GM19099 (cell line): ENCODE results near the gene HSDL1.

Experiments used
- POLR2A ChIP-seq: IDR thresholded peaks from 3 replicates; pipeline ENCODE4 v1.6.1; 2011; ENCODE audit warnings: low read depth; ENCODE audit not compliant: insufficient read length; ENCODE audit errors: extremely low read depth

Gene HSDL1

GRCh38 chr16:84105301-84105815, 39.6 kb downstream of the HSDL1 start:
- TF ChIP-seq POLR2A: no peak

GRCh38 chr16:84104231-84104630, 40.7 kb downstream of the HSDL1 start:
- TF ChIP-seq POLR2A: no peak

DNA sequence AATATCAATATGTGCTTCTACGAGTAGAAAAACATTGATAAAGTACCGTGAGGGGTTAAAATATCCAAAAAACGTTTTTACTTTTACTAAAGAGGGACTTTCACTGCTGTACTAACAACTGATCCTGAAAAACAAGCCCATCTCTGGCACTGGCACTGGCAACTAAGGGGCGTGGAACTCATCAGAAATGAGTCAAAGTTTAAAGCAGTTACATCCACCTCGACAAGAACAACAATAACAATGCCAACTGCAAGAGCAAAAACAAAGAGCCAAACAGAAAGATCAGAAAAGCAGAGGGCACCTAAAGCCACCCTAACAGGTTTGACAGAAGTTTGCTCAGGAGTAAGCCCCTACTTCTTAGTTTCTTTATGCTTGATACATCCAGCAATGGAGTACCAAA, 41.3 kb downstream of the HSDL1 start:
- TF ChIP-seq POLR2A: no peak

- no peak for TF ChIP-seq POLR2A
These were observed 46.0 kb downstream of the HSDL1 start for GRCh38 chr16:84098939-84099338.

GRCh38 chr16:84096447-84097005, 48.5 kb downstream of the HSDL1 start:
- TF ChIP-seq POLR2A: no peak

DNA sequence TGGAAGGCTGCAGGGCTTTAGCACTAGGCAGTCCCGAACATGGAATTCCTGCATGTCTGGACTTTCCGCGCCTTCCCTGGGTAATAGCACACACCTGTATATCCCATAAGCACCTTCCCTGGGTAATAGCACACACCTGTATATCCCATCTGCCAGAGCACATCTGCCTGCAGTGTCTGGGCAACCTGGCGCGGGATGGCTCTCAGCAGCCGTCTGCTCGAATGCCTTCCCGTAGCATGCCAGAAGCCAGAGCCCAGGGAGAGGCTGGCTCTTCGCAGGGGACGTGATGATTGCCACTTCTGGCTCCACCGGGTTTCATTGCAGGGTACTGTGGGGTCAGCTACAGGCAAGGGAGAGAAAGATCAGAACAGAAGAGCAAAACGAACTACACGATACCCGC, 49.5 kb downstream of the HSDL1 start:
- no peak for TF ChIP-seq POLR2A

- TF ChIP-seq POLR2A: no peak
These were observed 51.1 kb downstream of the HSDL1 start for GRCh38 chr16:84093879-84094270.

GRCh38 chr16:84093120-84093878, 51.7 kb downstream of the HSDL1 start:
- TF ChIP-seq POLR2A: no peak

DNA sequence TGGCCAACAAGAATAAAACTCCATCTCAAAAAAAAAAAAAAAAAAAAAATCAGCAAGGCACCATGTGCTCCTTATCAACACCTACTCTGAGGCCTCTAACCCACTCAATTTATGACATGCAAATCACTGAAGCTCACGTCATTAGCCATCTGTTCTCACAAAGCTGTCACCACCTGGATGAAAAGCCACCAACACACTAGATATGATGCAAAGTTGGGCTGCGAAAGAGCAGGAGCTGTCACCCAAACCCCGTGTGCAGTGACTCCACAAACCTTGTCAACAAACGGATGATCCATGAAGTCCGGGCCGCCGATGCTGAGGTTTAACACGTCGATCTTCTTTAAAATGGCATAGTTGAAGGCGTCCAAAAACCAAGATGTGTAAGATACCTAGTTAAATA, 53.5 kb downstream of the HSDL1 start:
- TF ChIP-seq POLR2A: no peak

- no peak for TF ChIP-seq POLR2A
These were observed 54.8 kb downstream of the HSDL1 start for GRCh38 chr16:84090211-84090610.

DNA sequence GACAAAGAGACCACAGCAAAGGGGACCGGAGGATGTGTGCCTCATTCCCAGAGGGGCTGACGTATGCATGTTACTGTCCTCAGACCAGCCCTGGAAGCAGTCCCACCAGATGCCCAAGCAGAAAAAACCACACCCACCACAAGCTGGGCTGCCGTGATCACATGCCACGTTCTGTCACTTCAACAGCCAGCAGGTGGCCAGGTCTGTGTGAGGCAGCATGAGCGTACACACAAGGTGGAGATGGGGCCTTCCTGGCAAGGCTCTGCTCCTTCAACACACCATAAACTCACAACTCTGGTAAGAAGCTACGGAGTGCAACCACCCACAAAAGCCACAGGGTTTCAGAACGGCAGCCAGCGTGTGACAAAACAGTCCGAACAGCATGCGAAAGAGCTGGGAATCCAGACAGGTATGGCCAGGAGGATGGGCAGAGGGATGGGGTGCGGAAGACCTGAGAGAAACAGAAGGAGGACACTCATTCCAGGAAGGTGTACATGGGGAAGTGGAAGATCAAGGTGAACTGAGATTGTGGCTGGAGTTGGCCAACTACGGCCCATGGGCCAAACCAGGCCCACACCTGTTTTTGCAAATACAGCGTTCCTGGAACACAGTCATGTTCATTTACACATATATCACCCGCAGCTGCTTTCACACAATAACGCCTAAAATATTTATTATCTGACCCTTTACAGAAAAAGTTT, 56.1 kb downstream of the HSDL1 start:
- TF ChIP-seq POLR2A: no peak

DNA sequence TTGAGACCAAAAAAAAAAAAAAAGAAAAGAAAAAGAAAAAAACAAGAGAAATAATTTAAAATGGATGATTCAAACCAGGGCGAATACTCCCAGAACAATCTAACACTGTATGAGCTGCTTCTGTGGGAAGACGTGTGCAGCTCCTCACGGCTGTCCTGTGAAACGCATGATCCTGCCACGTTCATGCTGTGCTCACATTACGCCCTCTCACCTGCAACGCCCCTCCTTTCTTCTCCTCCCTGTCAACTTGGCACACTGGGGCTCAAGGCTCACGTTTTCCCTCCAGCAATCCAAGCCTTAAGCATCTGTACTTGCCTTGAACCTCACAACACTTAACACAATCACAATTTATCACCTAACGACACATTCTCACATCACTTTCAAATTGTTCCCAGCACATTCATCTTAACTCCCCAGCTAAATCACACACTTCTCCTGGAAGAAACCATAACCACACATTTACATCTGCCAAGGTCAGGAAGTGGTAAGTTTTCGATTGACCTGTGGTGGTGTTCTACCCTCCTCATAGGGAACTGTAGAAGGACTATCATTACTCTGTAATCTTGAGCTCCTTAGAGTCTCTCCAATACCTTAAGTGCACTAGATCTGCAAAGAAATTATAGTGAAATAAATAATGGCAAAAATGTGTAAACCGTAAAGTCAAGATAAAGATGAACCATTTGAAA, 57.4 kb downstream of the HSDL1 start:
- no peak for TF ChIP-seq POLR2A

DNA sequence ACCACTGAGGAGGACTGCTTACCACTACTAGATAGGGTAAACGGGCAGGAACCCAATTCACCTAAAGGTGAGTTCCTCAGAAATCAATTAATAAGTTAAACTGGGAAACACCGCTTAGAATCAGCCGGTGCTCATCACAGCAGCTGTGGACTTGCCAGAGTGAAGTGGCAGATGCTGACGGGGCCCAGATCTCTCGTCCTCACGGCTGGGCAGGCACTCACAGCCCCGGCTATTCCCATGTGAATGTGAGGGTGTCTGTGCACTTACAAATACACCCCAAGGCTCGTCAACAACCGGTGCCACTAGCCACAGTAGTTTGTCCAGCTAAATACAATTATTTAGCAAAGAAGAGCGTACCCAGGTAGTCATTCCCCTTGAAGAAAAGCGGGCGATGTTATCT, 58.0 kb downstream of the HSDL1 start:
- no peak for TF ChIP-seq POLR2A

- no peak for TF ChIP-seq POLR2A
These were observed 58.6 kb downstream of the HSDL1 start for GRCh38 chr16:84086341-84086740.

DNA sequence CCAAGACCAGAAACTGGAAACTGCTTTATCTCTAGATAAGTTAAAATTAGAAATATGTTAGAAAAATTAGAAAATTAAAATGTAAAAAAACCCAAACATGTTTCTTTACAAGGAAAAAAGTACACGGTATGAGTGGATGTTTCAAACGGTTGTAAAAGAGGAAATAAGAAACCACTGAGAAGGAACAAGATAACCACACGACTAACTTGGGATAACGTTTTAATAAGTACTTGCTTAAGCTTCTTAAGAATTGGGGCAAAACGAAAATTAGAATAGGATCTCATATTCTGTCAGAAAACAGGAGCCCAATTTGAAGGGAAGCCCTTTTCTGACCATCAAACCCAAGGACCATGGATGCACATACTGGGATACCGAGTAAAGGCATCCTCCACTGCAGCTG, 59.2 kb downstream of the HSDL1 start:
- no peak for TF ChIP-seq POLR2A

- TF ChIP-seq POLR2A: no peak
These were observed 59.7 kb downstream of the HSDL1 start for GRCh38 chr16:84085271-84085667.

DNA sequence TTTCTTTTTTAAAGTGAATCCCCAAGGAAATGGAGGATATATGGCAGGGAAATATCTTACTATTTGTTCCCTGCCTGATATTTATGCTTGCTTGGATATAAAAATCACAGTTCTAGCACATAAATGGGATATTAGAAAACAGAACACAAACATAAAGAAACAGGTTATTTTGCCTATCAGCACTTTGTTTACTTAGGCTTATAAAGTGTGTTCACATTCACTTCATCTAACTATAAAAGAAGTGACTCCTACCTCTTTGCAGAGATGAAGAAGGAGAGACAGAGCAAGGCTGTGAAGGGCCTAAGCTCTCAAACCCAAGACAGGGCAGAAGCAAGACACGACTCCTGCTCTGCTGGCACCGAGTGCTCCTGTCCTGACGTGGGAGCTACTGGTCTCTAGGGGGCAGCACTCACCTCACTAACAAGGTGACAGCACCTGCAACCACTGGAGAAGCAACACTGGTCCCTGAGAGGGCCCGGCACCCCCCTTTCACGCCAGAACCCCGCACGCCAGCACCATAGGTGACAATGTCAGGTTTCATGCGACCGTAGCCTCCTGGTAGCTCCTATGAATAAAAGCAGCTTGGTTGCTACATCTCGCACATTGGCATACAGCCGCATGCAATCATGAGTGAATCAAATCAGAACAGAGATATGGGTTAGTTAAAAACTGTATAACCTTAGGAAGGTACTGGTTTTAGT, 60.3 kb downstream of the HSDL1 start:
- no peak for TF ChIP-seq POLR2A
